Thymus (tissue), 11 donors: ENCODE measurements around the gene BSG. TPM values are rescaled to one million over a fixed set of nuclear protein-coding genes. Genes with fewer than 3 reads are reported as not detected.

ENCODE experiments used
- DNase-seq, 9 donors: peaks; one replicate each; pipeline ENCODE4 v3.0.0-alpha.2; 2013; ENCODE audit warnings: low spot score in 9 of 9, low read depth in 6 of 9, missing footprints in 1 of 9
- H3K27ac ChIP-seq, 2 donors: one replicate each; pipeline ENCODE4 v1.5.1; 2013; ENCODE audit warnings: control low read depth in 1 of 2, low read depth in 1 of 2, low read length in 1 of 2, mild to moderate bottlenecking in 1 of 2, moderate library complexity in 1 of 2
- H3K27me3 ChIP-seq, 2 donors: one replicate each; pipeline ENCODE4 v1.5.1; 2013; ENCODE audit warnings: low read length in 1 of 2; ENCODE audit not compliant: control insufficient read depth in 2 of 2, insufficient read depth in 1 of 2
- H3K36me3 ChIP-seq, 2 donors: one replicate each; pipeline ENCODE4 v1.5.1; 2013; ENCODE audit warnings: low read length in 1 of 2, mild to moderate bottlenecking in 1 of 2, moderate library complexity in 1 of 2; ENCODE audit not compliant: control insufficient read depth in 2 of 2, insufficient read depth in 2 of 2
- H3K4me1 ChIP-seq, 2 donors: one replicate each; pipeline ENCODE4 v1.5.1; 2013; ENCODE audit warnings: low read length in 2 of 2; ENCODE audit not compliant: control insufficient read depth in 2 of 2, insufficient read depth in 2 of 2
- H3K4me3 ChIP-seq, 2 donors: one replicate each; pipeline ENCODE4 v1.5.1; 2013; ENCODE audit warnings: low read length in 2 of 2, control low read depth in 1 of 2, mild to moderate bottlenecking in 1 of 2
- H3K9me3 ChIP-seq, 2 donors: one replicate each; pipeline ENCODE4 v1.5.1; 2013; ENCODE audit warnings: low read length in 1 of 2, mild to moderate bottlenecking in 1 of 2; ENCODE audit not compliant: control insufficient read depth in 2 of 2, insufficient read depth in 1 of 2
- WGBS: extraction: QIAGEN DNeasy Blood & Tissue Kit; methylation state at CpG from one replicate; pipeline ENCODE4 v1.1.7; 2013; 5-methylcytosine and 5-hydroxymethylcytosine counted together
- polyA plus RNA-seq: library from polyadenylated mRNA; stranded (reverse); fragments of 200-250 nt; gene quantifications from one replicate; pipeline ENCODE4 v1.2.3, GENCODE V29; 2013
- total RNA-seq: library from RNA; stranded (reverse); fragments of 120-200 nt; gene quantifications from one replicate; pipeline ENCODE4 v1.2.4, GENCODE V29; 2013
- donor health status: healthy.

BSG gene
- total and polyA plus RNA-seq, 2 donors = 141 to 155 TPM

- H3K27me3 ChIP-seq = peaks cover 13 to 17% of the 10 kb centered on the region in 2 donors
- H3K4me1 ChIP-seq = peaks cover 7 to 15% of the 10 kb centered on the region in 2 donors
- H3K9me3 ChIP-seq = peaks cover 0 to 3% of the 10 kb centered on the region in 2 donors
- peaks cover 0 to 12% of the 10 kb centered on the region in 2 donors for H3K36me3 ChIP-seq
- no peak for DNase-seq
- no peak overlapping the region for H3K4me3 ChIP-seq
- H3K27ac ChIP-seq = no peak overlapping the region
- WGBS = 79% methylated on average over 33 of the region's 33 CpGs
These were observed 40.5 kb downstream of the BSG start for GRCh38 chr19:612941-613340.

GRCh38 chr19:613732-614567 lies 41.6 kb downstream of the BSG start:
- peaks cover 0 to 3% of the 10 kb centered on the region in 2 donors for H3K9me3 ChIP-seq
- no peak overlapping the region for H3K27ac ChIP-seq
- WGBS = 67% methylated on average over 54 of the region's 54 CpGs
- no peak overlapping the region for H3K4me3 ChIP-seq
- H3K4me1 ChIP-seq = peaks cover 7 to 15% of the 10 kb centered on the region in 2 donors
- DNase-seq = no peak
- H3K27me3 ChIP-seq = peaks cover 13 to 17% of the 10 kb centered on the region in 2 donors
- peaks cover 10 to 22% of the 10 kb centered on the region in 2 donors for H3K36me3 ChIP-seq

- Histone ChIP-seq H3K4me3 (no peak overlapping the region), H3K36me3 (peaks cover 24 to 38% of the 10 kb centered on the region in 2 donors)
- DNase-seq = no peak
These were observed 43.2 kb downstream of the BSG start for GRCh38 chr19:615619-616018.

GRCh38 chr19:616062-616700 lies 43.8 kb downstream of the BSG start:
- no peak for DNase-seq
- WGBS = 29% methylated on average over 97 of the region's 97 CpGs
- no peak overlapping the region for H3K4me3 ChIP-seq
- peaks cover 13 to 17% of the 10 kb centered on the region in 2 donors for H3K27me3 ChIP-seq
- peaks cover 0 to 3% of the 10 kb centered on the region in 2 donors for H3K9me3 ChIP-seq
- no peak overlapping the region for H3K27ac ChIP-seq
- peaks cover 3 to 5% of the 10 kb centered on the region in 2 donors for H3K4me1 ChIP-seq
- peaks cover 24 to 42% of the 10 kb centered on the region in 2 donors for H3K36me3 ChIP-seq

More at GRCh38 chr19:615619-616018, 43.2 kb downstream of the BSG start:
- Histone ChIP-seq H3K9me3 (peaks cover 0 to 3% of the 10 kb centered on the region in 2 donors), H3K27ac (no peak overlapping the region), H3K27me3 (peaks cover 13 to 17% of the 10 kb centered on the region in 2 donors), H3K4me1 (peaks cover 7 to 9% of the 10 kb centered on the region in 2 donors)
- 28% methylated on average over 33 of the region's 33 CpGs for WGBS

- H3K27ac ChIP-seq = no peak overlapping the region
- DNase-seq = no peak
- no peak overlapping the region for H3K4me3 ChIP-seq
- peaks cover 28 to 50% of the 10 kb centered on the region in 2 donors for H3K36me3 ChIP-seq
- peaks cover 0 to 3% of the 10 kb centered on the region in 2 donors for H3K9me3 ChIP-seq
- peaks cover 13 to 17% of the 10 kb centered on the region in 2 donors for H3K27me3 ChIP-seq
- WGBS = 94% methylated on average over 58 of the region's 58 CpGs
- peaks cover 0 to 3% of the 10 kb centered on the region in 2 donors for H3K4me1 ChIP-seq
These were observed 44.5 kb downstream of the BSG start for GRCh38 chr19:616747-617526.

GRCh38 chr19:617551-618246 lies 45.3 kb downstream of the BSG start:
- H3K27ac ChIP-seq = no peak overlapping the region
- H3K4me1 ChIP-seq = peaks cover 0 to 3% of the 10 kb centered on the region in 2 donors
- DNase-seq = no peak
- peaks cover 0 to 3% of the 10 kb centered on the region in 2 donors for H3K9me3 ChIP-seq
- no peak overlapping the region for H3K4me3 ChIP-seq
- H3K36me3 ChIP-seq = peaks cover 30 to 57% of the 10 kb centered on the region in 2 donors
- WGBS = 97% methylated on average over 29 of the region's 29 CpGs
- H3K27me3 ChIP-seq = peaks cover 13 to 17% of the 10 kb centered on the region in 2 donors

- no peak for DNase-seq
- no peak overlapping the region for H3K27ac ChIP-seq
- H3K9me3 ChIP-seq = peaks cover 0 to 3% of the 10 kb centered on the region in 2 donors
- peaks cover 34 to 63% of the 10 kb centered on the region in 2 donors for H3K36me3 ChIP-seq
- WGBS = 98% methylated on average over 19 of the region's 19 CpGs
- no peak overlapping the region for H3K4me3 ChIP-seq
- H3K4me1 ChIP-seq = no peaks in the 10 kb centered on the region
- peaks cover 13 to 17% of the 10 kb centered on the region in 2 donors for H3K27me3 ChIP-seq
These were observed 45.8 kb downstream of the BSG start for GRCh38 chr19:618247-618619.

- DNase-seq = no peak
- 97% methylated on average over 27 of the region's 27 CpGs for WGBS
- peaks cover 13 to 17% of the 10 kb centered on the region in 2 donors for H3K27me3 ChIP-seq
These were observed 46.4 kb downstream of the BSG start for GRCh38 chr19:618674-619285.

More at GRCh38 chr19:618674-619285, 46.4 kb downstream of the BSG start:
- Histone ChIP-seq H3K9me3 (peaks cover 0 to 3% of the 10 kb centered on the region in 2 donors), H3K27ac (no peak overlapping the region), H3K36me3 (peaks cover 34 to 68% of the 10 kb centered on the region in 2 donors), H3K4me1 (no peaks in the 10 kb centered on the region), H3K4me3 (no peak overlapping the region)
